ENCODE measurements around the gene KCND1.

GRCh38 chrX:48919947-48920717 is 51.5 kb downstream of the KCND1 start:
- TF ChIP-seq CTCF (IDR thresholded peaks at IDR 0.05; ENCODE audit: insufficient read depth, low read length, poor library complexity, severe bottlenecking), result no peak
- TF ChIP-seq EZH2phosphoT487 (conservative IDR thresholded peaks at IDR 0.05; ENCODE audit: low read length), result no peak
